Hepatocyte (in vitro differentiated cells): Measurements from ENCODE around the gene BEAN1. TPM values are rescaled to one million over a fixed set of nuclear protein-coding genes. Genes with fewer than 3 reads are reported as not detected.

Source experiments
- DNase-seq: peaks from one replicate; pipeline ENCODE4 v3.0.0-alpha.2; 2016; ENCODE audit warnings: low spot score
- H2AFZ ChIP-seq: fragments of 200-600 bp; sonication (generic); 2 replicates; pipeline ENCODE4 v1.6.0; 2016; ENCODE audit warnings: antibody characterized with exemption, mild to moderate bottlenecking
- H3K27ac ChIP-seq: fragments of 200-600 bp; sonication (generic); 2 replicates; pipeline ENCODE4 v1.5.1; 2016; ENCODE audit warnings: mild to moderate bottlenecking
- H3K27me3 ChIP-seq: fragments of 200-600 bp; sonication (generic); 2 replicates; pipeline ENCODE4 v1.6.1; 2016
- H3K36me3 ChIP-seq: fragments of 200-600 bp; sonication (generic); replicated peaks from 2 replicates; pipeline ENCODE4 v1.5.1; 2016; ENCODE audit warnings: low read depth; ENCODE audit not compliant: insufficient read depth
- H3K4me1 ChIP-seq: fragments of 200-600 bp; sonication (generic); 2 replicates; pipeline ENCODE4 v1.5.1; 2016; ENCODE audit warnings: mild to moderate bottlenecking, moderate library complexity; ENCODE audit not compliant: insufficient read depth
- H3K4me2 ChIP-seq: fragments of 200-600 bp; sonication (generic); 2 replicates; pipeline ENCODE4 v1.6.0; 2016
- H3K4me3 ChIP-seq: fragments of 200-600 bp; sonication (generic); 2 replicates; pipeline ENCODE4 v1.5.1; 2016; ENCODE audit warnings: mild to moderate bottlenecking
- H3K79me2 ChIP-seq: fragments of 200-600 bp; sonication (generic); 2 replicates; pipeline ENCODE4 v1.6.0; 2017; ENCODE audit warnings: mild to moderate bottlenecking
- H3K9me2 ChIP-seq: fragments of 200-600 bp; sonication (generic); replicated peaks from 2 replicates; pipeline ENCODE4 v1.6.0; 2017; ENCODE audit warnings: mild to moderate bottlenecking; ENCODE audit not compliant: insufficient read depth
- H3K9me3 ChIP-seq: fragments of 200-600 bp; sonication (generic); 2 replicates; pipeline ENCODE4 v1.5.1; 2016; ENCODE audit warnings: low read depth, mild to moderate bottlenecking
- H4K20me1 ChIP-seq: fragments of 200-600 bp; sonication (generic); 2 replicates; pipeline ENCODE4 v1.6.0; 2016; ENCODE audit warnings: mild to moderate bottlenecking; ENCODE audit not compliant: insufficient read depth, poor library complexity, severe bottlenecking
- CTCF ChIP-seq: fragments of 200-600 bp; sonication (generic); IDR thresholded peaks from 2 replicates; pipeline ENCODE4 v1.5.1; 2016; ENCODE audit warnings: antibody characterized with exemption, mild to moderate bottlenecking; ENCODE audit not compliant: poor library complexity
- EZH2 ChIP-seq: fragments of 200-600 bp; sonication (generic); IDR thresholded peaks from 2 replicates; pipeline ENCODE4 v1.6.1; 2016; ENCODE audit warnings: antibody characterized with exemption, mild to moderate bottlenecking, borderline replicate concordance
- EZH2phosphoT487 ChIP-seq: fragments of 200-600 bp; sonication (generic); IDR thresholded peaks from one replicate; pipeline ENCODE4 v1.6.1; 2018; ENCODE audit warnings: antibody characterized with exemption, mild to moderate bottlenecking, low read depth, moderate library complexity; ENCODE audit not compliant: unreplicated experiment, severe bottlenecking
- WGBS: methylation state at CpG from one replicate; pipeline ENCODE4 v1.1.6; 2016; ENCODE audit warnings: low lambda C conversion rate; ENCODE audit errors: missing lambda C conversion rate; 5-methylcytosine and 5-hydroxymethylcytosine counted together
- polyA plus RNA-seq: library from polyadenylated mRNA; unstranded; fragments of >200 nt; fragmentation: Nextera tagmentation; extraction: Ambion mirVana; gene quantifications from 2 replicates; pipeline ENCODE4 v1.2.1, GENCODE V29; 2016
- total RNA-seq: library from RNA; depleted of rRNA; stranded (reverse); fragments of >200 nt; gene quantifications from 2 replicates; pipeline ENCODE4 v1.2.3, GENCODE V29; 2014

BEAN1 gene
- total and polyA plus RNA-seq, 2 experiments from 2014 or later, result 0.63 to 1.8 TPM

- DNase-seq, result no peak
These were observed 24.9 kb upstream of the BEAN1 start for GRCh38 chr16:66402166-66402565.

GRCh38 chr16:66402591-66403230, 24.4 kb upstream of the BEAN1 start:
- no peaks in the 10 kb centered on the region for H3K4me1 ChIP-seq
- no peaks in the 10 kb centered on the region for H3K27me3 ChIP-seq
- no peaks in the 10 kb centered on the region for H3K9me2 ChIP-seq
- no peak for DNase-seq
- H3K9me3 ChIP-seq, result no peaks in the 10 kb centered on the region
- 97% methylated on average over 48 of the region's 61 CpGs for WGBS
- no peak overlapping the region for H3K4me3 ChIP-seq
- H3K27ac ChIP-seq, result no peak overlapping the region
- H2AFZ ChIP-seq, result no peak overlapping the region
- H4K20me1 ChIP-seq, result no peaks in the 10 kb centered on the region
- H3K4me2 ChIP-seq, result no peak overlapping the region
- H3K36me3 ChIP-seq, result no peaks in the 10 kb centered on the region
- no peak for TF ChIP-seq CTCF
- no peak for TF ChIP-seq EZH2
- no peaks in the 10 kb centered on the region for H3K79me2 ChIP-seq

More at GRCh38 chr16:66402166-66402565, 24.9 kb upstream of the BEAN1 start:
- no peaks in the 10 kb centered on the region for H3K36me3 ChIP-seq
- no peaks in the 10 kb centered on the region for H3K4me1 ChIP-seq
- H4K20me1 ChIP-seq, result no peaks in the 10 kb centered on the region
- no peak overlapping the region for H3K4me2 ChIP-seq
- 100% methylated on average over 4 of the region's 12 CpGs for WGBS
- H3K27me3 ChIP-seq, result no peaks in the 10 kb centered on the region
- no peaks in the 10 kb centered on the region for H3K9me2 ChIP-seq
- no peak for TF ChIP-seq EZH2phosphoT487
- no peak for TF ChIP-seq CTCF
- no peak for TF ChIP-seq EZH2
- H3K79me2 ChIP-seq, result no peaks in the 10 kb centered on the region
- no peaks in the 10 kb centered on the region for H3K9me3 ChIP-seq
- H3K4me3 ChIP-seq, result no peak overlapping the region
- H3K27ac ChIP-seq, result no peak overlapping the region
- H2AFZ ChIP-seq, result no peak overlapping the region

- H3K4me1 ChIP-seq, result no peaks in the 10 kb centered on the region
- H3K9me2 ChIP-seq, result no peaks in the 10 kb centered on the region
- H3K9me3 ChIP-seq, result no peaks in the 10 kb centered on the region
- H3K4me3 ChIP-seq, result no peak overlapping the region
- H2AFZ ChIP-seq, result no peak overlapping the region
- H3K36me3 ChIP-seq, result no peaks in the 10 kb centered on the region
- H3K27ac ChIP-seq, result no peak overlapping the region
- no peaks in the 10 kb centered on the region for H3K27me3 ChIP-seq
- TF ChIP-seq EZH2phosphoT487 (no peak), EZH2 (no peak), CTCF (no peak)
- 76% methylated on average over 5 of the region's 5 CpGs for WGBS
- no peaks in the 10 kb centered on the region for H3K79me2 ChIP-seq
- no peak overlapping the region for H3K4me2 ChIP-seq
- no peaks in the 10 kb centered on the region for H4K20me1 ChIP-seq
- DNase-seq, result no peak
These were observed 23.5 kb upstream of the BEAN1 start for GRCh38 chr16:66403531-66404145.
